T-cell (primary cell): ENCODE results near the gene PPM1B. TPM values are rescaled to one million over a fixed set of nuclear protein-coding genes. Genes with fewer than 3 reads are reported as not detected.

Experiments
- ATAC-seq, 4 experiments: fragments of 200-7000 bp in 3 of 4; fragments of 150-1000 bp in 1 of 4; cut with Tn5 transposase; replicated peaks in 1 of 4; 1 replicate in 3 of 4; 2 replicates in 1 of 4; pipeline ENCODE4 v1.10.0; 2021; ENCODE audit warnings: moderate library complexity in 3 of 4, mild to moderate bottlenecking in 2 of 4, moderate number of reproducible peaks in 1 of 4
- CTCF ChIA-PET, 2 donors: fragments of 300-600 bp; sonication (Branson Sonifier 250); formaldehyde crosslinking; loops; one replicate each; lab custom pipeline; 2022; ENCODE audit warnings: antibody characterized with exemption in 2 of 2; lab: Charles Lee
- POLR2A ChIA-PET, 2 donors: fragments of 300-600 bp; sonication (Branson Sonifier 250); formaldehyde crosslinking; loops; one replicate each; lab custom pipeline; 2022; ENCODE audit warnings: antibody characterized with exemption in 2 of 2; lab: Charles Lee
- DNase-seq, 35 experiments: peaks; one replicate each; pipeline versions ENCODE4 v3.0.0 to v3.0.0-alpha.2; 2013 to 2023
- H3K27ac ChIP-seq: one replicate; pipeline ENCODE4 v1.5.1; 2013; ENCODE audit warnings: low read length
- H3K27me3 ChIP-seq, 2 experiments: replicated peaks in 1 of 2; 1 replicate in 1 of 2; 2 replicates in 1 of 2; pipeline versions ENCODE4 v1.6.1 to v1.7.0; 2013; ENCODE audit warnings: low read length in 1 of 2, mixed read lengths in 1 of 2; ENCODE audit not compliant: control insufficient read depth in 2 of 2, insufficient read depth in 2 of 2; ENCODE audit errors: extremely low read depth in 1 of 2
- H3K36me3 ChIP-seq, 2 donors: 1 replicate in 1 of 2; 2 replicates in 1 of 2; pipeline versions ENCODE4 v1.6.1 to v1.7.0; 2013; ENCODE audit warnings: low read length in 1 of 2; ENCODE audit not compliant: control insufficient read depth in 2 of 2, insufficient read depth in 1 of 2; ENCODE audit errors: extremely low read depth in 1 of 2
- H3K4me1 ChIP-seq, 2 experiments: 1 replicate in 1 of 2; 2 replicates in 1 of 2; pipeline versions ENCODE4 v1.6.1 to v1.7.0; 2013; ENCODE audit warnings: low read length in 2 of 2, mixed read lengths in 1 of 2; ENCODE audit not compliant: insufficient read depth in 2 of 2, control insufficient read depth in 1 of 2; ENCODE audit errors: extremely low read depth in 1 of 2
- H3K4me3 ChIP-seq, 2 donors: 1 replicate in 1 of 2; 2 replicates in 1 of 2; pipeline versions ENCODE4 v1.5.1 to v1.7.0; 2013; ENCODE audit warnings: mild to moderate bottlenecking in 2 of 2, low read length in 1 of 2, moderate library complexity in 1 of 2; ENCODE audit not compliant: control insufficient read depth in 1 of 2; ENCODE audit errors: extremely low read depth in 1 of 2
- H3K9me3 ChIP-seq: 2 replicates; pipeline ENCODE4 v1.7.0; 2013
- H3K27ac Mint-ChIP-seq, 2 donors: one replicate each; pipeline ENCODE4 v1.8.0; 2020 to 2021; ENCODE audit warnings: mild to moderate bottlenecking in 2 of 2, mixed read lengths in 2 of 2
- H3K27me3 Mint-ChIP-seq, 2 donors: one replicate each; pipeline ENCODE4 v1.8.0; 2021 to 2022; ENCODE audit warnings: mixed read lengths in 2 of 2
- H3K36me3 Mint-ChIP-seq: one replicate; pipeline ENCODE4 v1.8.0; 2021; ENCODE audit warnings: mixed read lengths
- H3K4me1 Mint-ChIP-seq, 3 donors: one replicate each; pipeline ENCODE4 v1.8.0; 2020 to 2022; ENCODE audit warnings: mixed read lengths in 3 of 3, mild to moderate bottlenecking in 1 of 3
- H3K4me3 Mint-ChIP-seq, 3 donors: one replicate each; pipeline ENCODE4 v1.8.0; 2020 to 2022; ENCODE audit warnings: mild to moderate bottlenecking in 3 of 3, mixed read lengths in 3 of 3, moderate library complexity in 3 of 3
- H3K9me3 Mint-ChIP-seq, 3 donors: one replicate each; pipeline ENCODE4 v1.8.0; 2020 to 2022; ENCODE audit warnings: mixed read lengths in 3 of 3
- WGBS: methylation state at CpG from one replicate; pipeline ENCODE4 v1.1.5; 2013; ENCODE audit warnings: missing lambda C conversion rate; ENCODE audit not compliant: insufficient coverage; 5-methylcytosine and 5-hydroxymethylcytosine counted together
- total RNA-seq, 35 experiments: library from RNA in 6 of 35; stranded (reverse) in 6 of 35; fragments of 120-200 nt in 1 of 35; gene quantifications; one replicate each; pipeline versions ENCODE4 v1.2.1 to v1.2.4 and lab custom pipeline; 2013 to 2026

Gene PPM1B
- total RNA-seq, 5 donors from 2014 or later (not counting 1 experiment from before 2014, with no cell fraction given): 58.9 to 78.7 (median 70.3) TPM

- peaks cover 34% of the 10 kb centered on the region for H3K36me3 Mint-ChIP-seq
- H3K4me3 Mint-ChIP-seq: no peak overlapping the region
- H3K9me3 ChIP-seq: no peaks in the 10 kb centered on the region
- H3K4me3 ChIP-seq: no peak overlapping the region
- H3K36me3 ChIP-seq: peaks cover 0 to 3% of the 10 kb centered on the region in 2 donors
- peaks cover 64 to 70% (median 70%) of the 10 kb centered on the region in 3 donors for H3K4me1 Mint-ChIP-seq
- H3K27me3 ChIP-seq: no peaks in the 10 kb centered on the region
- no peaks in the 10 kb centered on the region for H3K9me3 Mint-ChIP-seq
- ChIA-PET CTCF (no interaction called here), POLR2A (no interaction called here)
- H3K27ac ChIP-seq: no peak overlapping the region
- H3K27me3 Mint-ChIP-seq: no peaks in the 10 kb centered on the region
- peaks cover 0 to 10% of the 10 kb centered on the region in 2 experiments for H3K4me1 ChIP-seq
- no peak for ATAC-seq
- H3K27ac Mint-ChIP-seq: no peak overlapping the region
- no peak for DNase-seq
- 92% methylated on average over 2 of the region's 2 CpGs for WGBS
Observed at GRCh38 chr2:44195714-44196113, 27.0 kb downstream of the PPM1B start.

DNA sequence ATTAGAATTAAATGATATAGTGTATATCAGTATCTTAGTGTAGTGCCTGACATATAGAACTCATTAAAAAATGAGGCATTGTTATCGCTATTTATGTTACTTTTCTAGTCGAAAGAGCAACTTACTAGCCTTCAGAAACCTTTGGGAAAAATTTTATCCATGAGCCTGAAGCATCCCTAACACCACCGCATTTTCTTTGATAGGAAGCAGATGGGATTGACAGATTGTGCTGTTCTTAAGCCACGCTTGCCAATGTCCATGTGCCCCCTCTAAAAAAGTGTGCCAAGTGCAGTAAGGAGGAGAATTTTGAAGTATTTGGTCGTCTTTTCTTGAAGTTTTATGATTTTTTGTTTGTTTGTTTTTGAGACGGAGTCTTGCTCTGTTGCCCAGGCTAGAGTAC lies 29.1 kb downstream of the PPM1B start:
- H3K36me3 Mint-ChIP-seq: peaks cover 46% of the 10 kb centered on the region
- no peak overlapping the region for H3K27ac ChIP-seq
- H3K4me3 Mint-ChIP-seq: no peak overlapping the region
- H3K27me3 Mint-ChIP-seq: no peaks in the 10 kb centered on the region
- no peaks in the 10 kb centered on the region for H3K9me3 ChIP-seq
- H3K27me3 ChIP-seq: no peaks in the 10 kb centered on the region
- no peak overlapping the region for H3K4me3 ChIP-seq
- H3K27ac Mint-ChIP-seq: no peak overlapping the region
- H3K9me3 Mint-ChIP-seq: no peaks in the 10 kb centered on the region
- H3K4me1 Mint-ChIP-seq: peaks cover 63 to 71% (median 66%) of the 10 kb centered on the region in 3 donors
- no peak for DNase-seq
- ATAC-seq: no peak
- peaks cover 5 to 8% of the 10 kb centered on the region in 2 donors for H3K36me3 ChIP-seq
- ChIA-PET CTCF (no interaction called here), POLR2A (no interaction called here)
- H3K4me1 ChIP-seq: peaks cover 3 to 7% of the 10 kb centered on the region in 2 experiments
- WGBS: 100% methylated on average over 1 of the region's 6 CpGs

DNA sequence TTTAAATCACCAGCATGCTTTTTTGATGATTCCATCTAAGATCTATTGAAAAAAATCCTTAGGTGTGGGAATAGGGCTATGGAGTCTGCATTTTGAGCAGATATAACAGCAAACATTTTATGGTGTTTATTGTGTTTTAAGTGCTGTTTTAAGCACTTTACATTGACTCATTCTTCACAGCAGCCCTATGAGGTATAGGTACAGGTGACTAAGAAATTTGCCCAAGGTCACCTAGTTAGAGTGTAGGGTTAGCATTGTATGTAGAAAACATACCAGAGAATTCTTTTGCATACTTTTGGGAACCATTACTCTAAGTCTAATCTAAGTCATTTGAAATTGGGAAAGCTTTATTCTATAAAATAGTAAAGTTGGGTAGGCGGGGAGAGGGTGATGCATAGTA lies 31.3 kb downstream of the PPM1B start:
- H3K9me3 ChIP-seq: no peaks in the 10 kb centered on the region
- ATAC-seq: no peak
- whole genome bisulfite sequencing: no CpG with 5 or more reads among the region's 1 CpG
- H3K4me1 ChIP-seq: peaks cover 4 to 6% of the 10 kb centered on the region in 2 experiments
- no peak overlapping the region for H3K4me3 ChIP-seq
- Mint-ChIP-seq H3K4me1 (peaks cover 76 to 79% (median 79%) of the 10 kb centered on the region in 3 donors), H3K27ac (peak overlapping the region in 1 of 2 donors; percentile 19), H3K27me3 (no peaks in the 10 kb centered on the region), H3K36me3 (peaks cover 53% of the 10 kb centered on the region), H3K4me3 (no peak overlapping the region), H3K9me3 (peaks cover 0 to 7% (median 4%) of the 10 kb centered on the region in 3 donors)
- H3K27ac ChIP-seq: no peak overlapping the region
- H3K36me3 ChIP-seq: peaks cover 5% of the 10 kb centered on the region in 2 donors
- CTCF ChIA-PET: no interaction called here
- H3K27me3 ChIP-seq: no peaks in the 10 kb centered on the region
- no peak for DNase-seq
- POLR2A ChIA-PET: no interaction called here

GRCh38 chr2:44200759-44201158 lies 32.1 kb downstream of the PPM1B start:
- POLR2A ChIA-PET: no interaction called here
- Mint-ChIP-seq H3K27me3 (no peaks in the 10 kb centered on the region), H3K4me3 (peak overlapping the region in 1 of 3 donors; percentile 12), H3K4me1 (peaks cover 74 to 79% (median 76%) of the 10 kb centered on the region in 3 donors), H3K9me3 (peaks cover 0 to 7% (median 4%) of the 10 kb centered on the region in 3 donors), H3K27ac (no peak overlapping the region), H3K36me3 (peaks cover 49% of the 10 kb centered on the region)
- 100% methylated on average over 3 of the region's 5 CpGs for WGBS
- CTCF ChIA-PET: no interaction called here
- H3K27me3 ChIP-seq: no peaks in the 10 kb centered on the region
- H3K4me3 ChIP-seq: no peak overlapping the region
- DNase-seq: no peak
- peaks cover 0 to 6% of the 10 kb centered on the region in 2 experiments for H3K4me1 ChIP-seq
- H3K36me3 ChIP-seq: peaks cover 5% of the 10 kb centered on the region in 2 donors
- H3K27ac ChIP-seq: no peak overlapping the region
- H3K9me3 ChIP-seq: no peaks in the 10 kb centered on the region
- no peak for ATAC-seq

GRCh38 chr2:44201648-44202165 lies 33.0 kb downstream of the PPM1B start:
- H3K27ac Mint-ChIP-seq: peak overlapping the region in 1 of 2 donors; percentile 68
- POLR2A ChIA-PET: interaction anchor here (0.5 to 0.7 kb wide), 3 partner anchors 16 to 36 kb away, joined by 4 to 6 read pairs (median 5); no protein-coding TSS in a partner anchor

DNA sequence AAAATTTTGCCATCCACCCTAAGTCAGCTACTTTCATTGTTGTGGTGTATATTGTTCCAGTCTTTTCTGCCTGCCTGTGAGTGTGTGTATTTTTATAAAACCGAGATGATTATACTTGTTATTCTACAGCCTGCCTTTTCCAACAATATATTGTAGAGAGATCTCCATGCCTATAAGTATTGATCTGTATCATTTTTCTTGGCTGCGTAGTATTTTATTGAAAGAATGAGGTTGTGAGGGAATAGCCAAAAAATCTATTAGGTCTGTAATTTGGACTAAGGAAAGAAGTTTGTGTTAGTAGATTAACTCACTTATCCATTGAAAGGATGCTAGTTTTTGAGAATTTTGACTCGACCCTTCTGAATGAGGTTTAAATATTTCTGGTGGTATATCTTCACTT lies 34.9 kb downstream of the PPM1B start:
- Histone ChIP-seq H3K27me3 (no peaks in the 10 kb centered on the region), H3K36me3 (peaks cover 5% of the 10 kb centered on the region in 2 donors), H3K4me1 (peaks cover 0 to 6% of the 10 kb centered on the region in 2 experiments), H3K9me3 (no peaks in the 10 kb centered on the region), H3K27ac (no peak overlapping the region), H3K4me3 (no peak overlapping the region)
- DNase-seq (no peak), ATAC-seq (no peak)
- Mint-ChIP-seq H3K36me3 (peaks cover 36% of the 10 kb centered on the region), H3K9me3 (peaks cover 0 to 7% (median 4%) of the 10 kb centered on the region in 3 donors), H3K4me3 (peak overlapping the region in 1 of 3 donors; percentile 15), H3K4me1 (peaks cover 59 to 71% (median 60%) of the 10 kb centered on the region in 3 donors), H3K27me3 (no peaks in the 10 kb centered on the region), H3K27ac (no peak overlapping the region)
- POLR2A ChIA-PET: no interaction called here
- CTCF ChIA-PET: interaction anchor here in 1 of 2 donors (0.6 to 1.1 kb wide), 2 partner anchors 31 to 111 kb away, joined by 3 read pairs; no protein-coding TSS in a partner anchor
- no CpG with 5 or more reads among the region's 3 CpGs for WGBS

More at GRCh38 chr2:44201648-44202165, 33.0 kb downstream of the PPM1B start:
- peaks cover 0 to 6% of the 10 kb centered on the region in 2 experiments for H3K4me1 ChIP-seq
- H3K4me3 ChIP-seq: no peak overlapping the region
- ATAC-seq: no peak
- 100% methylated on average over 4 of the region's 6 CpGs for WGBS
- CTCF ChIA-PET: interaction anchor here (0.6 to 1.2 kb wide), 6 partner anchors 11 to 1067 kb away, joined by 3 to 8 read pairs (median 4); no protein-coding TSS in a partner anchor
- Mint-ChIP-seq H3K9me3 (peaks cover 0 to 7% (median 4%) of the 10 kb centered on the region in 3 donors), H3K4me1 (peaks cover 65 to 75% (median 70%) of the 10 kb centered on the region in 3 donors), H3K27me3 (no peaks in the 10 kb centered on the region), H3K36me3 (peaks cover 40% of the 10 kb centered on the region), H3K4me3 (no peak overlapping the region)
- no peak for DNase-seq
- H3K9me3 ChIP-seq: no peaks in the 10 kb centered on the region
- no peaks in the 10 kb centered on the region for H3K27me3 ChIP-seq
- H3K36me3 ChIP-seq: peaks cover 5% of the 10 kb centered on the region in 2 donors
- no peak overlapping the region for H3K27ac ChIP-seq
